Measurements from ENCODE around the gene DCST2. TPM values are rescaled to one million over a fixed set of nuclear protein-coding genes. Genes with fewer than 3 reads are reported as not detected.

Gene DCST2

Small RNA genes lying within 50 kb of the gene (microRNA-seq; reads per million reads assigned to microRNA genes)
- gene MIR4258: not detected
